DND-41 (cell line): Measurements from ENCODE around the gene ST7.

Source experiments
- CTCF ChIP-seq: IDR thresholded peaks from 2 replicates; pipeline ENCODE4 v1.5.1; 2012; ENCODE audit warnings: borderline replicate concordance, low read length, moderate library complexity, mild to moderate bottlenecking; ENCODE audit not compliant: poor library complexity, severe bottlenecking; ENCODE audit errors: extremely low read depth
- EZH2 ChIP-seq: IDR thresholded peaks from 3 replicates; pipeline ENCODE4 v1.6.1; 2012; ENCODE audit warnings: borderline replicate concordance, low read depth, mild to moderate bottlenecking, moderate library complexity, low read length, inconsistent platforms; ENCODE audit not compliant: severe bottlenecking

GRCh38 chr7:117238472-117238871 lies 285.2 kb downstream of the ST7 start:
- TF ChIP-seq CTCF (no peak), EZH2 (no peak)
